CD4-positive, alpha-beta T cell treated with Interleukin-2 at 100 ng/mL for 4 hours (primary cell): Measurements from ENCODE around the gene CEP55.

Experiments
- DNase-seq: peaks from one replicate; pipeline ENCODE4 v3.0.0-alpha.2; 2020; ENCODE audit warnings: low spot score

Gene CEP55

DNA sequence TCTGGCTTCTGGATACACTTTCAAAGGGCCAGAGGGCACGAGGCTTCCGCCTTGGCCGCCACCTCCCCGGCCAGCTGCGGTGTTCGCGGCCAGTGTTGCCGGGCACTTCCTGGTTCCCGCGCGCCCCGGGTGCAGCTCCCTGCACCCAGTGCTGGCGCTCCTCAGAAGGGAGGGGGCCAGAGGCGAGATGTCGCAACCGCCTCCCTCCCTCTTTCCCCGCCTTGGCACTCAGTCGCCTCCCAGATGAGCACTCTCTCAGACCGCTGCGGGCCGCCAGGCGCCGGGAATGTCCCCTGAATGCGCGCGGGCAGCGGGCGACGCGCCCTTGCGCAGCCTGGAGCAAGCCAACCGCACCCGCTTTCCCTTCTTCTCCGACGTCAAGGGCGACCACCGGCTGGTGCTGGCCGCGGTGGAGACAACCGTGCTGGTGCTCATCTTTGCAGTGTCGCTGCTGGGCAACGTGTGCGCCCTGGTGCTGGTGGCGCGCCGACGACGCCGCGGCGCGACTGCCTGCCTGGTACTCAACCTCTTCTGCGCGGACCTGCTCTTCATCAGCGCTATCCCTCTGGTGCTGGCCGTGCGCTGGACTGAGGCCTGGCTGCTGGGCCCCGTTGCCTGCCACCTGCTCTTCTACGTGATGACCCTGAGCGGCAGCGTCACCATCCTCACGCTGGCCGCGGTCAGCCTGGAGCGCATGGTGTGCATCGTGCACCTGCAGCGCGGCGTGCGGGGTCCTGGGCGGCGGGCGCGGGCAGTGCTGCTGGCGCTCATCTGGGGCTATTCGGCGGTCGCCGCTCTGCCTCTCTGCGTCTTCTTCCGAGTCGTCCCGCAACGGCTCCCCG, 70.2 kb downstream of the CEP55 start, which contains the start of gene FFAR4:
TSS of gene FFAR4 (plus strand) at position 231 of the 842 bp plus-strand sequence. CDS start at position 287, 56 bp downstream.
- no peak for DNase-seq

DNA sequence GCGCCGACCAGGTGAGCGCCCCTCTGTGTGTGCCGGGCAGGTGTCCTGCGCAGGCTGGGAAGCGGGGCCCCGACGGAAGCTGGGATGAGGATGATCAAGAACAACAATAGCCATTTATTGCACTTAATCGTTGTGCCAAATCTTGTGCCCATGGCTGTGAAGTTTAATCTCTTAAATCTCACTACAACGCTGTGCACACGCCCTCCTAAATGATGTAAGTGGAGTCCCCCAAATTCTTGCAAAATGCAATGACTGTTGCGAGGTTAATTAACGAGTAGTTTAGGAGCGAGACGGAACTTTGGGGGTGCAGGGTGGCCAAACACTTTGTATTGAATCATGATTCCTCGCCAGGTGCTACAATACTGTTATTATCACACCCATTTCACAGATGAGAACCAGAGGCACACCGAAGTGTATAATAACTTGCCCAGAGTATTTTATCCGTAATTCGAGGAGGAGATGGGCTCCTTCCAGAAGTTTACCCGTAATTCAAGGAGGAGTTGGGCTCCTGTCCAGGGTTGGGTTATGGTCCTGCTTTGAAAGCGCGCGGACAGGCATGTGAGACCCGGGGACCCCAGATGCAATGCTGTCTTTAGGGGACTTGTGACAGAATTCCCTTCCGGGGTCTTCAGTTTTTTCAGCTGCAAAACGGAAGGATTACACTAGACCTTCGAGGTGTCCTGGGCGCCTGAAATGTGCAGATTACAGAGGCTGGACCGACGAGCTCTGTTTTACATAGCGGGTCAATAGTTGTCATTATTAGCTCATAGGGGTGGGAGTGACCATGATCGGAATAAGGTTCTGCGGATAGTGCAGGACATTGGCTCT, 71.1 kb downstream of the CEP55 start:
- DNase-seq, result no peak

DNA sequence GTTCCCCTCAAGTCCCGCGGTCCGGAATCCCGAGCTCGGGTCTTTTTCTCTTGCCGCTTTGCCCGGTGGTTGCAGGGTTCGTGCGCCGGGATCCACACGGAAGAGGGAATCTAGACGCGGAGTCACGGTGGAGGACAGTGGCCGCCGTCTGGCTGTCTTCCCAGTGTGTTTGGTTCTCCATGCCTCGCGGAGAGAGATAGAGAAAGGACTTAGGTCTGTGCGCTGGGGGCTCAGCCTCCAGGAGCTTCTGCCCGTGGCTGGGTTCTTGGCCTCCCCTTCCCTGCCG, 71.6 kb downstream of the CEP55 start:
- no peak for DNase-seq

DNA sequence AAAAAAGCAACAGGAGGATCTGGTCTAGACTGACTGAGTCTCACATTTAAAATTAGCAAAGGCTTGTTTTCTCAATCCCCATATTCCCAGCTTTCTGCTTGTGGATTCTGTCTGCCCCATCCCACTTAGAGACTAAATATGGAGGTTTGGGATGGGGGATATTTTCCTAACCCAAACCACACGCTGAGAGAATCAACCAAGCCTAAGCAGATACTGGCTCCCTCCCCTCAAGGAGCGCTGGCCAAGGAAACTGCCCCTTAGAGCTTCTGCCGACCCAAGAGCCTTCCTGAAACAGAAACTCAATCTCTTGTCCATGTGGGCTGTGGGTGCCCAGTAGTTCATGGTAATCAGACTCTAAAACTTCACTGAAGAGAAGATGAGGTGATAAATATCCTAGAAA, 74.0 kb downstream of the CEP55 start:
- no peak for DNase-seq

DNA sequence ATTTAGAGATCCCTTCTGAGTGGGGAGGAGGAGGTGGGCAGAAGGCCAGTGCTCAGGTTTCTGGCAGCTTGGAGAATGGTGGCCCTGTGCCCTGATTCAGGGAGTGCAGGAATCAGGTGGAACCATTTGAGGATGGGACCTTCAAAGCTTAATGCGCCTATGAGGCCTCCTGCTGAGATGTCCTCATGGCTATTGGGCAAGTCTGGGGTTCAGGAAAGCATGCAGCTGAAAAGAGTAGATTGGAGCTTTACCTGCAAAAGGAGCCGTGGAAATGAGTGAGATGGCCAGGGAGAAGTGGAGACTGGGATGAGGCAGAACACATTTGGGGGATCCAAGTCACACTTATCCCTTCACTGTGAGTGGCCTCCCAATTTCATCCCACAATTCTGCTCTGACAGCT, 76.2 kb downstream of the CEP55 start:
- no peak for DNase-seq

DNA sequence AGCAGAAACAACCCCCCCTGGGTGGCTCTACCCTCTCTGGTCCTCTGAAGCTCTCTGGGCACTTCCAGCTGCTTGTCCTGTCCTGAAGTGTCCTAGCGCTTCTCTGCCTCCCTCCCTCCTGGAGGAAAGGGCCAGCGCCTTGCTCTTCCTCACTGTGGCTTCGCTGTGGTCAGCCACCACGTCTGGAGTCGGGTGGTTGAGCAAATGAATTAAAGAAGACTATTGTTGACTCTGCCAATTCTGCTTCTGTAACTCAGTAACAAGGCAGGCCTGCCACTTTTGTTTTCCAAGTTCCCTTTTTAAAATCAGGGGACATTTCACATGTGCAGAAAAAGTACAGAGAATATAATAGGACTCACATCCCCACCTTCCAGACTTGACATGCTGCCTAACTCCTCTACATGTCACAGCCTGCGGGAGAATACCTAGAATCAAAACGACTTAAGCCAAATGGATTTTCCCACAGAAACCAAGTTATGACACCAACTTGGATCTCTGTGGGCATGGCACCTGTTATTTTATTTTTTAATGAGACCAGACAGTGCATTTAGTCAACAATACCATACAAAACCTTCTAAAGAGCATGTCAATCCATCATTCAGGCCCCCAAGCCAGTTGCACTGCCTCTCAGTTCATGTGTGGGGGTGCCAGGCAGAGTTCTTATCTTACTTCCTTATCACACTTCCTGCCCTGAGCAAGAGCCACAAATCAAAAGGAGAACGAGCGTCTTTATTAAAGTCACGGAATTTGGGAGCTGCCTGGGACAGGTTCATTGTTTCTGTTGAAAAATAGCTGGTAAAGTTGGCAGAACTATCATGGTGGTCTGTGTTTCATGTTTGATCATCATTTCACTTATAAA, 76.9 kb downstream of the CEP55 start:
- DNase-seq, result no peak

DNA sequence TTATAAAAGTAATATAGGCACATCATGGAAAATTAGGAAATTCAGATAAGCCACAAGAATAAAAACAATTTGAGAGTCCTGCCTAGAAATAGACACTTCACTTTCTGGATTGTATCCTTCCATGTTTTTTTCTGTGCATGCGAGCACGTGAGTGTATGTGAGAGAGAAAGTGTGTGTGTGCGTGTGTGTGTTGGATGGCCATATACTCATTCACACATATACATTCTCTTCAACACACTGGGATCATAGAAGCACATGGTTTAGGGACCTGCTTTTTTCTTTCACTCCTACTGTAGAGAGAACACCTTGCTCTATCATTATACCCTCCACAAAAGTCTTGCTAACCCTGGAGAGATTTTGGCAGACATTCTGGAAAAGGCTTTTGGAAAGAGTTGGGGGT, 77.5 kb downstream of the CEP55 start:
- no peak for DNase-seq

DNA sequence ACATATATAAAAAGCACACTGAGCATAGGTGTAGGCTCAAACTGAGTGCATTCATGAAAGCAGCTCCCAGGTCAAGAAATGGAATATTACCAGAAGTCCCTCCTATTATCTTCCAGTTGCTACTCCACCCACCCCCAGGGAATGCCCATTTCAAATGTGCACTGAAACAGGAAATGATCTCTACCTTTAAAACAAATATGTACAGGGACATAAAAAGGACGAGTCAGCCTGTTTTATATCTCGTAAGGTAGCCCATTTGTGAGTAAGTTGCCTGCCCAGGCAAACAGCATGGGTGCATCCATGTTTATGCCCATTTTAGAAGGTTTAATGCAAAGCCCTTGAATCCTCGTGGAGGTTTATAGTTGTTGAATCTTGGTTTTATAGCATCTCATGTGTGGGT, 80.5 kb downstream of the CEP55 start:
- DNase-seq, result no peak

DNA sequence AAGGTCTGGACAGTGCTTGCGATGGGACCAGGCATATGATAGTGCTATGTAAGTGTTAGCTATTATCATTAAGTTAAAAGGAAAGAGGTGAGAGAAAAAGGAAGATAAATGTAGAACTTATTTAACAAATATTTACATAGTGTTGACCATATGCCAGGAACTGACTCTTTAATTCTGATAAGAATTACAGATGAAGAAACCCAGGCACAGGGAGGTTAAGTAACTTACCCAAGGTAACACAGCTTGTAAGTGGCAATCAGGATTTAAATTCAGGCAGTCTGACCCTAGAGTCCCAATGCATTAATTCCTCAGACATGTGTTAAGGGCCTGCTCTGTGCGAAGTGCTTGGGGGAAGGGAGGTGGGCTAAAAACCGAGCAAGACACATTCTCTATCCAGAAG, 81.2 kb downstream of the CEP55 start:
- no peak for DNase-seq
